ENCODE results near the gene IPMK. TPM values are rescaled to one million over a fixed set of nuclear protein-coding genes. Genes with fewer than 3 reads are reported as not detected.
"Not testable (repeated sequence)": the region's sequence is repeated elsewhere in the genome, so short reads cannot be mapped to it uniquely, and the experiment has no call there.

Gene IPMK
- total RNA-seq, 1 experiment from 2014 or later = 10.9 TPM

DNA sequence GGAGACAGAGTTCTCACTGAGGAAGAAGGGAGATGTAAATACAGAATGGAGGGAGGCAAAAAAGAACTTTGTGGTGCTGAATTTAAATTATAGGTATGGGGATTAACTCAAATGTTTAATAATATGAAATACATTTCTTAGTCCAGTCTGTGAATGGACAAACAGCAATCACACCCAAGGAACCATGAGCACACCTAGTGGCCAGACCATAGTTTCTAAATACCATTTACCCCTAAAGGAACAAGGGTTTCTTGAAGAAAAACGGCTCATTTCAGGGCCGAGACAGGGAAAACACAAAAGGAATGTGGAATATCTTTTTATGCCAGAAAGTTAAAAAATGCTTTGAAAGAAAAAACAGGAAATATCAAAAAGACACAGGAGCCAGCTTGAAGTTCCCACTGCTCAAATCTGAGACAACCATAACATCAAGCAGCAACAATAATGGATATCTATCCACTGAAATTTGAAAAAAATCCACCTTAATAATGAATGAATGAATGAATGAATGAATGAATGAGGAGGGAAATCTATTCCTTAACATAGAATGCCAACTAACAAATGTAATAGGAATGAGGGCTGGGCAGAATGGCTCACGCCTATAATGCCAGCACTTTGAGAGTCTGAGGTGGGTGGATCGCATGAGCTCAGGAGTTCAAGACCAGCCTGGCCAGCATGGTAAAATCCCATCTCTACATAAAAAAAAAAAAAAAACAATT, 8.6 kb downstream of the IPMK start:
- DNase-seq (ENCODE audit: low spot score) (no peak), ATAC-seq (no peak)
- Mint-ChIP-seq H3K4me3 (no peak overlapping the region), H3K36me3 (peaks cover 47% of the 10 kb centered on the region), H3K4me1 (peaks cover 29% of the 10 kb centered on the region), H3K9me3 (peaks cover 43% of the 10 kb centered on the region), H3K27me3 (ENCODE audit: low read depth) (peaks cover 9% of the 10 kb centered on the region), H3K27ac (no peak overlapping the region)
- TF ChIP-seq, protein P1, sequence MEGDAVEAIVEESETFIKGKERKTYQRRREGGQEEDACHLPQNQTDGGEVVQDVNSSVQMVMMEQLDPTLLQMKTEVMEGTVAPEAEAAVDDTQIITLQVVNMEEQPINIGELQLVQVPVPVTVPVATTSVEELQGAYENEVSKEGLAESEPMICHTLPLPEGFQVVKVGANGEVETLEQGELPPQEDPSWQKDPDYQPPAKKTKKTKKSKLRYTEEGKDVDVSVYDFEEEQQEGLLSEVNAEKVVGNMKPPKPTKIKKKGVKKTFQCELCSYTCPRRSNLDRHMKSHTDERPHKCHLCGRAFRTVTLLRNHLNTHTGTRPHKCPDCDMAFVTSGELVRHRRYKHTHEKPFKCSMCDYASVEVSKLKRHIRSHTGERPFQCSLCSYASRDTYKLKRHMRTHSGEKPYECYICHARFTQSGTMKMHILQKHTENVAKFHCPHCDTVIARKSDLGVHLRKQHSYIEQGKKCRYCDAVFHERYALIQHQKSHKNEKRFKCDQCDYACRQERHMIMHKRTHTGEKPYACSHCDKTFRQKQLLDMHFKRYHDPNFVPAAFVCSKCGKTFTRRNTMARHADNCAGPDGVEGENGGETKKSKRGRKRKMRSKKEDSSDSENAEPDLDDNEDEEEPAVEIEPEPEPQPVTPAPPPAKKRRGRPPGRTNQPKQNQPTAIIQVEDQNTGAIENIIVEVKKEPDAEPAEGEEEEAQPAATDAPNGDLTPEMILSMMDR (IDR thresholded peaks at IDR 0.05) = no peak
- ChIA-PET CTCF (no interaction called here), POLR2A (no interaction called here)

DNA sequence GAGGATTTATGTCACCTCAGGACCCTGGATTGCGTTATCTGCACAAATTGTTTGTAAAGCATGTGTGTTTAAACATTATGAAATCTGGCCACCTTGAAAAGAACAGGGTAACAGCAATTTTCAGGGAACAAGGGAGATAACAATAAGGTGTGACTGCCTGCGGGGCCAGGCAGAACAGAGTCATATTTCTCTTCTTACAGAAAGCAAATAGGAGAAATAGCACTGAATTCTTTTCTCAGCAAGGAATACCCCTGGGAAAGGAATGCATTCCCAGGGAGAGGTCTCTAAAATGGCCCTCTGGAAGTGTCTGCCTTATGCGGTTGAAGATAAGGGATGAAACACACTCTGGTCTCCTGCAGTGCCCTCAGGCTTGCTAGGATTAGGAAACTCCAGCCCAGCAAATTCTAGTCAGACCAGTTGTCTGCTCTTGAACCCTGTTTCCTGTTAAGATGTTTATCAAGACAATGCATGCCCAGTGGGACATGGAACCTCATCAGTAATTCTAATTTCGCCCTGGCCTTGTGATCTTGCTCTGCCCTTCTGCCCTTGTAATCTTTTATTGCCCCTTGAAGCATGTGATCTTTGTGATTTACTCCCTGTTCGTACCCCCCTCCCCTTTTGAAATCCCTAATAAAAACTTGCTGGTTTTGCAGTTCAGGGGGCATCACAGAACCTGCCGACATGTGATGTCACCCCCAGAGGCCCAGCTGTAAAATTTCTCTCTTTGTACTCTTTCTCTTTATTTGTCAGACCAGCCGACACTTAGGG, 11.5 kb downstream of the IPMK start:
- POLR2A ChIA-PET; H3K27ac Mint-ChIP-seq; H3K27me3 Mint-ChIP-seq (ENCODE audit: low read depth); CTCF ChIA-PET; ATAC-seq; H3K4me3 Mint-ChIP-seq: not testable (repeated sequence)
- Mint-ChIP-seq H3K9me3 (peaks cover 64% of the 10 kb centered on the region), H3K36me3 (peaks cover 66% of the 10 kb centered on the region), H3K4me1 (peaks cover 13% of the 10 kb centered on the region)
- peak; percentile 18 for DNase-seq (ENCODE audit: low spot score)

DNA sequence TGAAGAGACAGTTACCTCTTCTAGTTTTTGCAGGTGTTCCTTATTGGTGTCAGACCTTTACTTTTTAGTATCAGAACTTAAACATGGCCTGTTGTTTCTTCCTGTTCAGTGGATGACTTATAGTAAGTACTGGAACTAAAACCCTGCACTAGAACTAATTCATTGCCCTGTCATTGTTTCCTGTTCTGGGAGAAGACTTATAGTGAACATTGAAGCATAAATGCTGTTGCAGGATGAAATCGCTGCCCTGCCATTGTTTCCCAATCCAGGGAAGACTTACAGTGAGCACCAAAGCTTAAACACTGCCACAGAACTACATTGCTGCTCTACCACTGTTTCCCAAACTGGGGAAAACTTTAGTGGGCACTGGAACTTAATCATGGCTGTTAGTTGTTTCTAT, 13.1 kb downstream of the IPMK start:
- Mint-ChIP-seq H3K9me3 (peaks cover 69% of the 10 kb centered on the region), H3K36me3 (peaks cover 66% of the 10 kb centered on the region), H3K4me1 (peaks cover 14% of the 10 kb centered on the region), H3K4me3 (no peak overlapping the region), H3K27me3 (ENCODE audit: low read depth) (peaks cover 9% of the 10 kb centered on the region), H3K27ac (no peak overlapping the region)
- TF ChIP-seq NFYB (CRISPR knock-in tag; conservative IDR thresholded peaks at IDR 0.05; ENCODE audit: low read depth) (no peak), MXD4 (CRISPR knock-in tag; IDR thresholded peaks at IDR 0.05; ENCODE audit: borderline replicate concordance) (no peak), GTF2I (CRISPR knock-in tag; conservative IDR thresholded peaks at IDR 0.05) (no peak), ZNF423 (CRISPR knock-in tag; IDR thresholded peaks at IDR 0.05) (no peak), CREB1 (CRISPR knock-in tag; IDR thresholded peaks at IDR 0.05) (no peak), ELF4 (CRISPR knock-in tag; IDR thresholded peaks at IDR 0.05; ENCODE audit: low read depth) (no peak)
- TF ChIP-seq, protein P2, sequence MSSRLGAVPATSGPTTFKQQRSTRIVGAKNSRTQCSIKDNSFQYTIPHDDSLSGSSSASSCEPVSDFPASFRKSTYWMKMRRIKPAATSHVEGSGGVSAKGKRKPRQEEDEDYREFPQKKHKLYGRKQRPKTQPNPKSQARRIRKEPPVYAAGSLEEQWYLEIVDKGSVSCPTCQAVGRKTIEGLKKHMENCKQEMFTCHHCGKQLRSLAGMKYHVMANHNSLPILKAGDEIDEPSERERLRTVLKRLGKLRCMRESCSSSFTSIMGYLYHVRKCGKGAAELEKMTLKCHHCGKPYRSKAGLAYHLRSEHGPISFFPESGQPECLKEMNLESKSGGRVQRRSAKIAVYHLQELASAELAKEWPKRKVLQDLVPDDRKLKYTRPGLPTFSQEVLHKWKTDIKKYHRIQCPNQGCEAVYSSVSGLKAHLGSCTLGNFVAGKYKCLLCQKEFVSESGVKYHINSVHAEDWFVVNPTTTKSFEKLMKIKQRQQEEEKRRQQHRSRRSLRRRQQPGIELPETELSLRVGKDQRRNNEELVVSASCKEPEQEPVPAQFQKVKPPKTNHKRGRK (CRISPR knock-in tag; IDR thresholded peaks at IDR 0.05; ENCODE audit: borderline replicate concordance) = no peak
- TF ChIP-seq, protein P3, sequence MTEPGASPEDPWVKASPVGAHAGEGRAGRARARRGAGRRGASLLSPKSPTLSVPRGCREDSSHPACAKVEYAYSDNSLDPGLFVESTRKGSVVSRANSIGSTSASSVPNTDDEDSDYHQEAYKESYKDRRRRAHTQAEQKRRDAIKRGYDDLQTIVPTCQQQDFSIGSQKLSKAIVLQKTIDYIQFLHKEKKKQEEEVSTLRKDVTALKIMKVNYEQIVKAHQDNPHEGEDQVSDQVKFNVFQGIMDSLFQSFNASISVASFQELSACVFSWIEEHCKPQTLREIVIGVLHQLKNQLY (CRISPR knock-in tag; IDR thresholded peaks at IDR 0.05) = no peak
- ChIA-PET CTCF (no interaction called here), POLR2A (no interaction called here)
- DNase-seq (ENCODE audit: low spot score) (no peak), ATAC-seq (no peak)

DNA sequence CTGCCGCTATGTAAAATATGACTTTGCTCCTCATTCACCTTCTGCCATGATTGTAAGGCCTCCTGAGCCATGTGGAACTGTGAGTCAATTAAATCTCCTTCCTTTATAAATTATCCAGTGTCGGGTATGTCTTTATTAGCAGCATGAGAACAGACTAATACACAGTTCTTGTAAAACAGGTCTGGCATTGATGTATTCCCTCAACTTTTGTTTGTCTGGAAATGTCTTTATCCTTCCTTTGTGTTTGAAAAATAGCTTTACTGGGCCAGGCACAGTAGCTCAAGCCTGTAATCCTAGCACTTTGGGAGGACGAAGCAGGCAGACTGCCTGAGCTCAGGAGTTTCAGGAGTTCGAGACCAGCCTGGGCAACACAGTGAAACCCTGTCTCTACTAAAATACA, 14.5 kb downstream of the IPMK start:
- H3K4me1 Mint-ChIP-seq = peaks cover 14% of the 10 kb centered on the region
- H3K4me3 Mint-ChIP-seq = no peak overlapping the region
- ChIA-PET CTCF (no interaction called here), POLR2A (no interaction called here)
- no peak for ATAC-seq
- peaks cover 59% of the 10 kb centered on the region for H3K36me3 Mint-ChIP-seq
- peaks cover 72% of the 10 kb centered on the region for H3K9me3 Mint-ChIP-seq
- H3K27ac Mint-ChIP-seq = no peak overlapping the region
- no peak for DNase-seq (ENCODE audit: low spot score)
- peaks cover 9% of the 10 kb centered on the region for H3K27me3 Mint-ChIP-seq (ENCODE audit: low read depth)
- TF ChIP-seq, protein P4, sequence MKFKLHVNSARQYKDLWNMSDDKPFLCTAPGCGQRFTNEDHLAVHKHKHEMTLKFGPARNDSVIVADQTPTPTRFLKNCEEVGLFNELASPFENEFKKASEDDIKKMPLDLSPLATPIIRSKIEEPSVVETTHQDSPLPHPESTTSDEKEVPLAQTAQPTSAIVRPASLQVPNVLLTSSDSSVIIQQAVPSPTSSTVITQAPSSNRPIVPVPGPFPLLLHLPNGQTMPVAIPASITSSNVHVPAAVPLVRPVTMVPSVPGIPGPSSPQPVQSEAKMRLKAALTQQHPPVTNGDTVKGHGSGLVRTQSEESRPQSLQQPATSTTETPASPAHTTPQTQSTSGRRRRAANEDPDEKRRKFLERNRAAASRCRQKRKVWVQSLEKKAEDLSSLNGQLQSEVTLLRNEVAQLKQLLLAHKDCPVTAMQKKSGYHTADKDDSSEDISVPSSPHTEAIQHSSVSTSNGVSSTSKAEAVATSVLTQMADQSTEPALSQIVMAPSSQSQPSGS (CRISPR knock-in tag; IDR thresholded peaks at IDR 0.05; ENCODE audit: borderline replicate concordance, low read depth) = no peak
- TF ChIP-seq CREB1 (CRISPR knock-in tag; IDR thresholded peaks at IDR 0.05) (no peak), ZNF121 (CRISPR knock-in tag; IDR thresholded peaks at IDR 0.05) (no peak), FOXK1 (CRISPR knock-in tag; IDR thresholded peaks at IDR 0.05) (no peak), NFYB (CRISPR knock-in tag; conservative IDR thresholded peaks at IDR 0.05; ENCODE audit: low read depth) (no peak), IRF2 (CRISPR knock-in tag; IDR thresholded peaks at IDR 0.05; ENCODE audit: borderline replicate concordance, low read depth) (no peak), GRHL2 (CRISPR knock-in tag; IDR thresholded peaks at IDR 0.05; ENCODE audit: insufficient replicate concordance, severe bottlenecking) (no peak)
- TF ChIP-seq, protein P5, sequence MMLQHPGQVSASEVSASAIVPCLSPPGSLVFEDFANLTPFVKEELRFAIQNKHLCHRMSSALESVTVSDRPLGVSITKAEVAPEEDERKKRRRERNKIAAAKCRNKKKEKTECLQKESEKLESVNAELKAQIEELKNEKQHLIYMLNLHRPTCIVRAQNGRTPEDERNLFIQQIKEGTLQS (CRISPR knock-in tag; conservative IDR thresholded peaks at IDR 0.05) = no peak
- TF ChIP-seq, protein P6, sequence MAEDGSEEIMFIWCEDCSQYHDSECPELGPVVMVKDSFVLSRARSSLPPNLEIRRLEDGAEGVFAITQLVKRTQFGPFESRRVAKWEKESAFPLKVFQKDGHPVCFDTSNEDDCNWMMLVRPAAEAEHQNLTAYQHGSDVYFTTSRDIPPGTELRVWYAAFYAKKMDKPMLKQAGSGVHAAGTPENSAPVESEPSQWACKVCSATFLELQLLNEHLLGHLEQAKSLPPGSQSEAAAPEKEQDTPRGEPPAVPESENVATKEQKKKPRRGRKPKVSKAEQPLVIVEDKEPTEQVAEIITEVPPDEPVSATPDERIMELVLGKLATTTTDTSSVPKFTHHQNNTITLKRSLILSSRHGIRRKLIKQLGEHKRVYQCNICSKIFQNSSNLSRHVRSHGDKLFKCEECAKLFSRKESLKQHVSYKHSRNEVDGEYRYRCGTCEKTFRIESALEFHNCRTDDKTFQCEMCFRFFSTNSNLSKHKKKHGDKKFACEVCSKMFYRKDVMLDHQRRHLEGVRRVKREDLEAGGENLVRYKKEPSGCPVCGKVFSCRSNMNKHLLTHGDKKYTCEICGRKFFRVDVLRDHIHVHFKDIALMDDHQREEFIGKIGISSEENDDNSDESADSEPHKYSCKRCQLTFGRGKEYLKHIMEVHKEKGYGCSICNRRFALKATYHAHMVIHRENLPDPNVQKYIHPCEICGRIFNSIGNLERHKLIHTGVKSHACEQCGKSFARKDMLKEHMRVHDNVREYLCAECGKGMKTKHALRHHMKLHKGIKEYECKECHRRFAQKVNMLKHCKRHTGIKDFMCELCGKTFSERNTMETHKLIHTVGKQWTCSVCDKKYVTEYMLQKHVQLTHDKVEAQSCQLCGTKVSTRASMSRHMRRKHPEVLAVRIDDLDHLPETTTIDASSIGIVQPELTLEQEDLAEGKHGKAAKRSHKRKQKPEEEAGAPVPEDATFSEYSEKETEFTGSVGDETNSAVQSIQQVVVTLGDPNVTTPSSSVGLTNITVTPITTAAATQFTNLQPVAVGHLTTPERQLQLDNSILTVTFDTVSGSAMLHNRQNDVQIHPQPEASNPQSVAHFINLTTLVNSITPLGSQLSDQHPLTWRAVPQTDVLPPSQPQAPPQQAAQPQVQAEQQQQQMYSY (CRISPR knock-in tag; IDR thresholded peaks at IDR 0.05) = no peak

Data from WTC11 (cell line).